Loucy (cell line): Measurements from ENCODE around the gene DIP2A.

Experiments
- H2AFZ ChIP-seq: fragments of 200-600 bp; sonication (generic); 2 replicates; pipeline ENCODE4 v1.6.0; 2016; ENCODE audit warnings: antibody characterized with exemption, mild to moderate bottlenecking, low read length, moderate library complexity
- H3F3A ChIP-seq: fragments of 200-600 bp; 2 replicates; pipeline ENCODE4 v1.6.0; 2016; ENCODE audit warnings: antibody characterized with exemption, low read depth, mild to moderate bottlenecking
- H3K27me3 ChIP-seq: fragments of 200-600 bp; sonication (generic); 2 replicates; pipeline ENCODE4 v1.6.1; 2014; ENCODE audit warnings: low read length, mild to moderate bottlenecking; ENCODE audit not compliant: insufficient read depth, poor library complexity, severe bottlenecking
- H3K36me3 ChIP-seq: fragments of 200-600 bp; sonication (generic); 2 replicates; pipeline ENCODE4 v1.6.1; 2016; ENCODE audit warnings: low read length; ENCODE audit not compliant: insufficient read depth
- H3K4me1 ChIP-seq: fragments of 200-600 bp; sonication (generic); 2 replicates; pipeline ENCODE4 v1.5.1; 2014; ENCODE audit warnings: low read length, mild to moderate bottlenecking; ENCODE audit not compliant: insufficient read depth, poor library complexity, severe bottlenecking
- H3K4me2 ChIP-seq: fragments of 200-600 bp; sonication (generic); 2 replicates; pipeline ENCODE4 v1.6.0; 2014; ENCODE audit warnings: antibody characterized with exemption, low read length, low read depth, mild to moderate bottlenecking; ENCODE audit not compliant: poor library complexity, severe bottlenecking
- H3K4me3 ChIP-seq: fragments of 200-600 bp; sonication (generic); 2 replicates; pipeline ENCODE4 v1.5.1; 2014; ENCODE audit warnings: low read length, mild to moderate bottlenecking, mixed read lengths; ENCODE audit not compliant: poor library complexity, severe bottlenecking
- H3K79me2 ChIP-seq: fragments of 200-600 bp; sonication (generic); 2 replicates; pipeline ENCODE4 v1.6.1; 2014; ENCODE audit warnings: low read length; ENCODE audit not compliant: insufficient read depth
- H3K9ac ChIP-seq: fragments of 200-600 bp; sonication (generic); 2 replicates; pipeline ENCODE4 v1.6.0; 2014; ENCODE audit warnings: mild to moderate bottlenecking, low read depth, low read length, moderate library complexity; ENCODE audit not compliant: poor library complexity, severe bottlenecking
- H3K9me2 ChIP-seq: fragments of 200-600 bp; sonication (generic); replicated peaks from 2 replicates; pipeline ENCODE4 v1.6.1; 2016; ENCODE audit warnings: low read depth, low read length, mixed read lengths
- H3K9me3 ChIP-seq: fragments of 200-600 bp; sonication (generic); 2 replicates; pipeline ENCODE4 v1.6.1; 2014; ENCODE audit warnings: mild to moderate bottlenecking, antibody characterized with exemption, low read length, low read depth; ENCODE audit not compliant: insufficient read depth
- H4K20me1 ChIP-seq: fragments of 200-600 bp; sonication (generic); 2 replicates; pipeline ENCODE4 v1.6.0; 2014; ENCODE audit warnings: antibody characterized with exemption, low read length, mild to moderate bottlenecking; ENCODE audit not compliant: insufficient read depth, poor library complexity, severe bottlenecking
- EZH2phosphoT487 ChIP-seq: fragments of 200-600 bp; IDR thresholded peaks from 2 replicates; pipeline ENCODE4 v1.6.1; 2018; ENCODE audit warnings: antibody characterized with exemption, mild to moderate bottlenecking, moderate library complexity, borderline replicate concordance
- TF ChIP-seq, protein P1 (sequence below): fragments of 200-600 bp; sonication (generic); conservative IDR thresholded peaks from 2 replicates; pipeline ENCODE4 v1.5.1; 2014; ENCODE audit warnings: mild to moderate bottlenecking, antibody characterized with exemption, low read length

The DIP2A gene

DNA sequence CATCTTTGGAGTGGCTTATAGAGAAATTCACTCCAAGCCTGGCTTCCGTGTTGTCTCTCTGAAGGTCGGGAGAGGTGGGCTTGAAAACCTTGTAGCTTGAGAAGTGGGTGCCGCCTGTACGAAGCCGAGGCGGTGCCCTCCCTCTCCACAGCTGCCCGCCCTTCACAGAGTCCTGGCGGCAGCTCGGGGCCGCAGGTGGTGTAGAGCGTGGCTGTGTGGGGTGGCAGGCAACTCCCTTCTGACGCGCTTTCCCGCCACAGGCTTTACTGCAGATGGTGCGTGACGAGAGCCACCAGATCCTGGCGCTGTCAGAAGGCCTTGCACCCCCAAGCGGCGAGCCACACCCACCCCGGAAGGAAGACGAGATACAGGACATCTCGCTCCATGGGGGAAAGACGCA is 33.1 kb upstream of the DIP2A start:
- Histone ChIP-seq H3K9ac (no peak overlapping the region), H3K36me3 (peaks cover 51% of the 10 kb centered on the region; the same call in 1 of the 2 replicates), H3F3A (peaks cover 7% of the 10 kb centered on the region; the same call in 1 of the 2 replicates), H3K4me3 (no peak overlapping the region), H3K4me2 (no peak overlapping the region), H3K27me3 (no peaks in the 10 kb centered on the region), H2AFZ (no peak overlapping the region), H3K9me2 (no peaks in the 10 kb centered on the region), H3K4me1 (peaks cover 18% of the 10 kb centered on the region), H4K20me1 (no peaks in the 10 kb centered on the region), H3K79me2 (no peaks in the 10 kb centered on the region), H3K9me3 (no peaks in the 10 kb centered on the region)
- TF ChIP-seq, protein P1, sequence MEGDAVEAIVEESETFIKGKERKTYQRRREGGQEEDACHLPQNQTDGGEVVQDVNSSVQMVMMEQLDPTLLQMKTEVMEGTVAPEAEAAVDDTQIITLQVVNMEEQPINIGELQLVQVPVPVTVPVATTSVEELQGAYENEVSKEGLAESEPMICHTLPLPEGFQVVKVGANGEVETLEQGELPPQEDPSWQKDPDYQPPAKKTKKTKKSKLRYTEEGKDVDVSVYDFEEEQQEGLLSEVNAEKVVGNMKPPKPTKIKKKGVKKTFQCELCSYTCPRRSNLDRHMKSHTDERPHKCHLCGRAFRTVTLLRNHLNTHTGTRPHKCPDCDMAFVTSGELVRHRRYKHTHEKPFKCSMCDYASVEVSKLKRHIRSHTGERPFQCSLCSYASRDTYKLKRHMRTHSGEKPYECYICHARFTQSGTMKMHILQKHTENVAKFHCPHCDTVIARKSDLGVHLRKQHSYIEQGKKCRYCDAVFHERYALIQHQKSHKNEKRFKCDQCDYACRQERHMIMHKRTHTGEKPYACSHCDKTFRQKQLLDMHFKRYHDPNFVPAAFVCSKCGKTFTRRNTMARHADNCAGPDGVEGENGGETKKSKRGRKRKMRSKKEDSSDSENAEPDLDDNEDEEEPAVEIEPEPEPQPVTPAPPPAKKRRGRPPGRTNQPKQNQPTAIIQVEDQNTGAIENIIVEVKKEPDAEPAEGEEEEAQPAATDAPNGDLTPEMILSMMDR: no peak
- TF ChIP-seq EZH2phosphoT487: no peak

DNA sequence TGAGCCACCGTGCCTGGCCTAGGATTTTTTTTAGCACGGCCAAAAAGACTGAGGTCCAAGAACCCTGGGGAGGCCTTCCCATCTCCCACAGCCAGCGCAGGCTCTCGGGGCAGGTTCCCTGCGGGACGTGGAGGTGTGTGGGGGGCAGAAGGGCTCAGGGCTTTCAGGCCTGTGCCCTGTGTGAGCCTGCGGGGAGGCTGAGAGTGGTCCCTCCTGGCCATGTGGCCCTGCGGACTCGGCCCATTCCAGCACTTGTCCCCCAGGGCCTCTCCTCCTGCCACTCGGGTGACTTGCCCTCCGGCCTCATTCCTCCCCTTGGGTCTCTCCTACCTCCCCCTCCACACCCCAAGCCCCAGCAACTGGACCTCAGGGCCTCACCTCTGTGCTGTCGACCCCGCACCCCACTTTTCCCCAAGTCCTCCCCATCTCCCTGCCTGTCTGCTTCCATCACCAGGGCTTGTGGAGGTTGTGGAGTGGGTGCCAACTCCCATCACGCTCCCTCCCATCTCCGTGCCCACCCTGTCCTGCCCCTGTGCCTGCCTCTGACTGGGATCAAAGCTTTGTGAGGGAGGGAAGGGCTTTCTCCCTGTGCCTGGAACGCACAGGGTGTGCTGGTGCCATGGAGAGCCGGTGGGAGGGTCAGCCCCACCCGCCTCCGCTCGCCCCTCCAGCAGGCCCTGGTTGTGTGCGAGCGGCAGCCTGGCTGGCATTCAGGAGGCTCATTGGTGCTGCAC is 32.2 kb upstream of the DIP2A start:
- H3F3A ChIP-seq: peaks cover 7% of the 10 kb centered on the region; the same call in 1 of the 2 replicates
- H3K9me3 ChIP-seq: no peaks in the 10 kb centered on the region
- H3K4me1 ChIP-seq: peaks cover 18% of the 10 kb centered on the region
- H3K4me2 ChIP-seq: no peak overlapping the region
- no peak overlapping the region for H2AFZ ChIP-seq
- peaks cover 55% of the 10 kb centered on the region; the same call in 1 of the 2 replicates for H3K36me3 ChIP-seq
- no peaks in the 10 kb centered on the region for H3K27me3 ChIP-seq
- H3K9ac ChIP-seq: no peak overlapping the region
- H3K79me2 ChIP-seq: no peaks in the 10 kb centered on the region
- no peak for TF ChIP-seq EZH2phosphoT487
- TF ChIP-seq, protein P1: no peak
- H4K20me1 ChIP-seq: no peaks in the 10 kb centered on the region
- no peak overlapping the region for H3K4me3 ChIP-seq
- H3K9me2 ChIP-seq: no peaks in the 10 kb centered on the region

DNA sequence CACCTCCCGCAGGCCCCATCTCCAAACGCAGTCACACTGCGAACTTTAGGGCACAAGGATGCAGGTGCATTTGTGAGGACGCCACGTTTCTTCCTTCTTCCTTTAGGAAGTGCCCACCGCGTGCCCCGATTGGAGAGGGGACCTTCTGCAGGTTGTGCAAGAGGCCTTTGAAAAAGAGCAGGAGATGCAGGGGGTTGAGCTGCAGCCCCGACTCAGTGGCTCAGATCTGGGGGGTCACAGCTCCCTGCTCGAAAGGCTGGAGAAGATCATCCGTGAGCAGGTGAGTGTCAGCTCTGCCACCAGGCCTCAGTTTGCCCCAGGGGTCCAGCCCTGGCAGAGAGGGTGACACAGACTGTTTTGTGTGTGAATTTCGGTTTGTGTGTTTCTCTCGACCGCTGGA is 31.2 kb upstream of the DIP2A start:
- Histone ChIP-seq H3K9ac (no peak overlapping the region), H3K36me3 (peaks cover 56% of the 10 kb centered on the region; the same call in 1 of the 2 replicates)
- TF ChIP-seq, protein P1: no peak
- TF ChIP-seq EZH2phosphoT487: no peak

More for the DNA sequence above, 31.2 kb upstream of the DIP2A start:
- Histone ChIP-seq H3K79me2 (no peaks in the 10 kb centered on the region), H3K4me1 (peaks cover 16% of the 10 kb centered on the region), H3K4me3 (no peak overlapping the region), H3K9me2 (no peaks in the 10 kb centered on the region), H3K27me3 (no peaks in the 10 kb centered on the region), H2AFZ (no peak overlapping the region), H3K4me2 (no peak overlapping the region), H3K9me3 (no peaks in the 10 kb centered on the region), H4K20me1 (no peaks in the 10 kb centered on the region), H3F3A (peaks cover 7% of the 10 kb centered on the region; the same call in 1 of the 2 replicates)
